GM12891 (cell line): ENCODE measurements around the gene ADAMTSL4.

Experiments
- POLR2A ChIP-seq: IDR thresholded peaks from 2 replicates; pipeline ENCODE4 v1.6.1; 2011; ENCODE audit warnings: low read depth, low read length, control low read depth
- POLR2AphosphoS5 ChIP-seq: IDR thresholded peaks from 2 replicates; pipeline ENCODE4 v1.6.1; 2011; ENCODE audit warnings: low read depth, low read length, control low read depth
- TAF1 ChIP-seq: IDR thresholded peaks from 2 replicates; pipeline ENCODE4 v1.6.1; 2011; ENCODE audit warnings: low read depth, low read length, control low read depth

DNA sequence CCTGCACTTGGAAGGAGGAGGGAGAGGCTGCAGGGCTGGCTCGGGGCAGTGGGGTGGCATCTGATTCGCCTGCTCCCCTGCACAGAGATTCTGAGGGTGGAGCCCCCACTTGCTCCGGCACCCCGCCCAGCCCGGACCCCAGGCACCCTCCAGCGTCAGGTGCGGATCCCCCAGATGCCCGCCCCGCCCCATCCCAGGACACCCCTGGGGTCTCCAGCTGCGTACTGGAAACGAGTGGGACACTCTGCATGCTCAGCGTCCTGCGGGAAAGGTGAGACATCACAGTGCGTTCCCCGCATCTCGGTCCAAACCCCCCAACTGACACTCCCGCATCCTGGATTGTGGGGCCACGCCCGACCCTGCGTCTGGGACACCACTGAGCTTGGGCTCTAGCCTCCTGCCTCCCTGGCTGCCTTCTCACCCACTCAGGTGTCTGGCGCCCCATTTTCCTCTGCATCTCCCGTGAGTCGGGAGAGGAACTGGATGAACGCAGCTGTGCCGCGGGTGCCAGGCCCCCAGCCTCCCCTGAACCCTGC is 7.9 kb downstream of the ADAMTSL4 start:
- TF ChIP-seq POLR2A (no peak), POLR2AphosphoS5 (no peak), TAF1 (no peak)
